ENCODE results near the gene SMIM33. TPM values are rescaled to one million over a fixed set of nuclear protein-coding genes. Genes with fewer than 3 reads are reported as not detected.
A peak's percentile ranks its signal among the peaks of the same experiment; 100 is the strongest.
"Not testable (repeated sequence)": the region's sequence is repeated elsewhere in the genome, so short reads cannot be mapped to it uniquely, and the experiment has no call there.

SMIM33 gene
- total RNA-seq, 2 donors from 2014 or later, result not detected

- intact Hi-C loops (cut with DNase I); DNase-seq (ENCODE audit: low spot score): not testable (repeated sequence)
Observed at GRCh38 chr5:139478657-139479423, 8.0 kb downstream of the SMIM33 start.

GRCh38 chr5:139479729-139480128, 8.9 kb downstream of the SMIM33 start:
- DNase-seq (ENCODE audit: low spot score); intact Hi-C loops (cut with DNase I): not testable (repeated sequence)

GRCh38 chr5:139481122-139481533, 10.3 kb downstream of the SMIM33 start:
- intact Hi-C loops (cut with DNase I), result no loop called here
- DNase-seq (ENCODE audit: low spot score), result no peak

DNA sequence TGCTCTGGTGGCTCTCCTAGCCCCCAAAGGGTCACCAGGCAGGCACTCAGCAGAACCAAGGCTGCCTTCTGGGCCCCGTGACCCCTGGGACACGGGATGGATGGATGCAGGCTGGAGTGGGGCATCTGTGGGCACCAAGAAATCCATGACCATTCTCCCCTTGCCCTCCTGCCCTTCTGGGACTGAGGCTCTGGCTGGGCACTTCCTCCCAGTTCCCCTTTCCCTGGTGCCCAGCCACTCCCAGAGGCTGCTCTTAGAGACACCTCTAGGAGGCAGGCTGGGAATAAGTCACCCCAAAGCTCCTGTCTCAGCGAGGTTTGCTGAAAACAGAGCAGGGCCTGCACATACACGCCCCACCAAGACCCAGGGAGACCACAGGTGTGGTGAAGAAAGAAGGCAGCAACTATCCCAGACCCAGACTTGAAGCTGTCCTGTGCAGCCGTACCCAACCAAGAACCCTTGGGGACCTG, 10.8 kb downstream of the SMIM33 start:
- DNase-seq (ENCODE audit: low spot score), result no peak
- intact Hi-C loops (cut with DNase I), result no loop called here

GRCh38 chr5:139482050-139482889, 11.5 kb downstream of the SMIM33 start, which contains the start of gene STING1:
Gene STING1, minus strand, starts transcription at chr5:139482758. Its CDS starts 1,054 bp downstream, at chr5:139481704.
- intact Hi-C loops (cut with DNase I), result no loop called here
- peak; percentile 95 for DNase-seq (ENCODE audit: low spot score)

- intact Hi-C loops (cut with DNase I); DNase-seq (ENCODE audit: low spot score): not testable (repeated sequence)
Observed at GRCh38 chr5:139482890-139483208, 12.0 kb downstream of the SMIM33 start.

- intact Hi-C loops (cut with DNase I), result no loop called here
- no peak for DNase-seq (ENCODE audit: low spot score)
Observed at GRCh38 chr5:139486201-139486600, 15.4 kb downstream of the SMIM33 start.

- DNase-seq (ENCODE audit: low spot score), result peak; percentile 81
- intact Hi-C loops (cut with DNase I), result no loop called here
Observed at GRCh38 chr5:139488260-139488659, 17.5 kb downstream of the SMIM33 start.

GRCh38 chr5:139492700-139493192, 21.9 kb downstream of the SMIM33 start:
- DNase-seq (ENCODE audit: low spot score), result no peak
- intact Hi-C loops (cut with DNase I), result no loop called here

DNA sequence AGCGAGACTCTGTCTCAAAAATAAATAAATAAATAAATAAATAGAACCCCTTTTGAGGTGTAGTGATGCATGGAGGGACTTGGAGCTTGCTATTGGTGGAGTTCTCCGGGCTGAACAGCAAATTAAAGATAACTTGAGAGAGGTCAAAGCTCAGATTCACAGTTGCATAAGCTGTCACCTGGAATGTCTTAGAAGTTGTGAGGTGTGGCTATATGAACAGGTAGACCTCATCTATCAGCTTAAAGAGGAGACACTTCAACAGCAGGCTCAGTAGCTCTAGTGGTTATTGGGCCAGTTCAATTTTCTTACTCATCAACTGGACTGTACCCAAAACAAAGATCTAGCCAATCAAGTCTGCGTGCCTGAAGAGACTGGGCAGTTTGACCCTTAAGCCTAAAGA, 23.5 kb downstream of the SMIM33 start:
- intact Hi-C loops (cut with DNase I), result no loop called here

GRCh38 chr5:139494832-139495231, 24.0 kb downstream of the SMIM33 start:
- DNase-seq (ENCODE audit: low spot score), result no peak
- intact Hi-C loops (cut with DNase I), result no loop called here

More for the DNA sequence above, 23.5 kb downstream of the SMIM33 start:
- no peak for DNase-seq (ENCODE audit: low spot score)

- intact Hi-C loops (cut with DNase I), result no loop called here
- no peak for DNase-seq (ENCODE audit: low spot score)
Observed at GRCh38 chr5:139495638-139496435, 25.0 kb downstream of the SMIM33 start.

GRCh38 chr5:139501381-139501780, 30.6 kb downstream of the SMIM33 start:
- intact Hi-C loops (cut with DNase I), result no loop called here
- no peak for DNase-seq (ENCODE audit: low spot score)

DNA sequence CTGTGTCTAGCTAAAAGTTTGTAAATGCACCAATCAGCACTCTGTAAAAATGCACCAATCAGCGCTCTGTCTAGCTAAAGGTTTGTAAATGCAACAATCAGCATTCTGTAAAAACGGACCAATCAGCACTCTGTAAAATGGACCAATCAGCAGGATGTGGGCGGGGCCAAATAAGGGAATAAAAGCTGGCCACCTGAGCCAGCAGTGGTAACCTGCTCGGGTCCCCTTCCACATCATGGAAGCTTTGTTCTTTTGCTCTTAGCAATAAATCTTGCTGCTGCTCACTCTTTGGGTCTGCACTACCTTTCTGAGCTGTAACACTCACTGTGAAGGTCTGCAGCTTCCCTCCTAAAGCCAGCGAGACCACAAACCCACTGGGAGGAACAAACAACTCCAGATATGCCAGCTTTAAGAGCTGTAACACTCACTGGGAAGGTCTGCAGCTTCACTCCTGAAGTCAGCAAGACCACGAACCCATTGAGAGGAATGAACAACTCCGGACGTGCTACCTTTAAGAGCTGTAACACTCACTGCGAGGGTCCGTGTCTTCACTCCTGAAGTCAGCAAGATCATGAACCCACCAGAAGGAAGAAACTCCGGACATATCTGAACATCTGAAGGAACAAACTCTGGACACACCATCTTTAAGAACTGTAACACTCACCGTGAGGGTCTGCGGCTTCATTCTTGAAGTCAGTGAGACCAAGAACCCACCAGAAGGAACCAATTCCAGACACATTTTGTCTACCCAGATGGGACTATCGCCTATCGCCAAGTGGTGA, 32.4 kb downstream of the SMIM33 start:
- DNase-seq (ENCODE audit: low spot score), result peak; percentile 34
- intact Hi-C loops (cut with DNase I), result not testable (repeated sequence)

- intact Hi-C loops (cut with DNase I), result not testable (repeated sequence)
- peak; percentile 37 for DNase-seq (ENCODE audit: low spot score)
Observed at GRCh38 chr5:139503879-139504278, 33.1 kb downstream of the SMIM33 start.

GRCh38 chr5:139504722-139505121, 33.9 kb downstream of the SMIM33 start:
- DNase-seq (ENCODE audit: low spot score); intact Hi-C loops (cut with DNase I): not testable (repeated sequence)

DNA sequence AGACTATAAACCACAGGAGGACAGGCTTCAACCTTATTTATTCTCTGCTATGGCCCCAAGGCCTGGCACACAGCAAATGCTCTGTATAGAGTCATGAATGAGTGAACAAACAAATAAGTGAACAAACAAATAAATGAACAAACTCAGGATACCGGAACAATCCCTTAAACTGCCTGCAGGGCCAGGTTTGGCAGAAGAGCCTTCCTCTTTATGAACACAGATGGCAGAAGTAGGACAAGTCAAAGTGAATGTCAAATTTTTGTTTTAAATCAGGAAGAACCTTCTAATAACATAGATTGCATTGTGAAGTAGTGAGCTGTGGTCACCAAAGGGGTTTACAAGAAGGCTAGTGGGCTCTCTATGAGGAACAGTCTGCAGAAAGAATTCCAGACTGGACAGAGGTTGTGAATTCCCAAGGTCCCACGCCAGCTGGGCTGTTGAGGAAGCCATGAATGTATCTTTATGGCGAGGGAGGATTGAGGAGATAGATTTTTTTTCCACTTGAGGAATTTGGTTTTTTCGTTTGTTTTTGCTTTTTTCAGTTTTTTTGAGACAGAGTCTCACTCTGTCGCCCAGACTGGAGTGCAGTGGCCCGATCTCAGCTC, 42.1 kb downstream of the SMIM33 start:
- intact Hi-C loops (cut with DNase I), result loop anchor here in 1 of 2 donors (5.0 kb wide), 1 partner anchor 91 kb away; no protein-coding TSS in a partner anchor
- DNase-seq (ENCODE audit: low spot score), result no peak

- intact Hi-C loops (cut with DNase I), result loop anchor here in 1 of 2 donors (5.0 kb wide), 1 partner anchor 91 kb away; no protein-coding TSS in a partner anchor
- DNase-seq (ENCODE audit: low spot score), result peak; percentile 92
Observed at GRCh38 chr5:139513434-139513833, 42.6 kb downstream of the SMIM33 start.

Measured in posterior vena cava (tissue), 2 donors.